ENCODE data around the gene AOC3. TPM values are rescaled to one million over a fixed set of nuclear protein-coding genes. Genes with fewer than 3 reads are reported as not detected.

AOC3 gene
- polyA plus RNA-seq, 2 of the 4 experiments (the other 2 are of a cell fraction) = 0.79 to 1.4 TPM

GRCh38 chr17:42845556-42845917 lies 5.5 kb upstream of the AOC3 start:
- WGBS (ENCODE audit: missing lambda C conversion rate) = 91% methylated on average over 12 of the region's 12 CpGs
- H3K27ac ChIP-seq = no peak overlapping the region
- no peak overlapping the region for H3K4me2 ChIP-seq
- CTCF ChIA-PET = interaction anchor here (0.9 to 20.4 kb wide), 16 partner anchors 8 to 271 kb away, joined by 3 to 372 read pairs (median 24); partner anchors contain the start of genes BECN1, PSME3 and RPL27
- FAIRE-seq = no peak
- POLR2A ChIA-PET = interaction anchor here (0.7 to 1.0 kb wide), 2 partner anchors 21 to 177 kb away, joined by 3 to 12 read pairs; partner anchors contain the start of genes BECN1 and VAT1
- no peak overlapping the region for H3K4me3 ChIP-seq
- TF ChIP-seq HOXA7 (CRISPR knock-in tag; IDR thresholded peaks at IDR 0.05) = no peak
- no peak for TF ChIP-seq RARB (CRISPR knock-in tag; IDR thresholded peaks at IDR 0.05)
- no peak for TF ChIP-seq NPAS2 (CRISPR knock-in tag; IDR thresholded peaks at IDR 0.05; ENCODE audit: borderline replicate concordance)
- TF ChIP-seq ESRRA (IDR thresholded peaks at IDR 0.05; ENCODE audit: borderline replicate concordance, low read length) = no peak
- TF ChIP-seq ATOH8 (CRISPR knock-in tag; IDR thresholded peaks at IDR 0.05; ENCODE audit: low read depth) = no peak
- TF ChIP-seq PBX3 (IDR thresholded peaks at IDR 0.05) = no peak
- TF ChIP-seq SMC3 (IDR thresholded peaks at IDR 0.05) = no peak
- no peak for TF ChIP-seq FOSB (CRISPR knock-in tag; IDR thresholded peaks at IDR 0.05)
- no peak for TF ChIP-seq JUNB (IDR thresholded peaks at IDR 0.05)
- no peak for ATAC-seq
- no peak for DNase-seq (ENCODE audit: low read depth in 1 of 2, low spot score in 1 of 2)
- no peaks in the 10 kb centered on the region for H3K9me3 ChIP-seq
- H3K4me1 ChIP-seq = no peaks in the 10 kb centered on the region

DNA sequence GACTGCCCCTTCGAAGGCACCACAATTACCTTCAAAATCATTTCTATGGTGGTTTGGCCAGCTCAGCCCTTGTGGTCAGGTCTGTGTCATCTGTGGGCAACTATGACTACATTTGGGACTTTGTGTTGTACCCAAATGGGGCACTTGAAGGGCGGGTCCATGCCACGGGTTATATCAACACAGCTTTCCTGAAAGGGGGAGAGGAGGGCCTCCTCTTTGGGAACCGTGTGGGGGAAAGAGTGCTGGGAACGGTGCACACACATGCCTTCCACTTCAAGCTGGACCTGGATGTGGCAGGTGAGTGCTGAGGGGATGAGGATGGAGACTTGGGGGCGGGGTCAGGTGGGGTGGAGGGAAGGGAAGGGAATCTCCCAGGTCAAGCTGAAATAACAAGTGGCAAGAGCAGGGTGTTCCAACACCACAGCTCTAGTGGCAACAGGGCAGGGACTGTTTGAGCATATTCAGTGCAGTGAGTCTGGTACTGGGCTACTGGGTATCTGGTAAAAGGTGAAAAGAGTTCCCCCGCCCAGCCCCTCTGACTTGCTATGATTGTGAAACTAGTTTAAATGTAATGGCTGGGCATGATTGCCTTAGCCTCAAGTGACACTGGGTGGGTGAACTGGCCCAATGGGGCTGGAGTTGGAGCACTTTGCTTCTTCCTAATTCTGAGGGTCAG lies 4.9 kb upstream of the AOC3 start:
- ChIA-PET CTCF (interaction anchor here (0.9 to 20.4 kb wide), 13 partner anchors 8 to 151 kb away, joined by 3 to 372 read pairs (median 33); partner anchors contain the start of genes BECN1, PSME3 and RPL27), POLR2A (interaction anchor here (0.7 to 1.0 kb wide), 2 partner anchors 22 to 176 kb away, joined by 3 to 12 read pairs; partner anchors contain the start of genes BECN1 and VAT1)
- Histone ChIP-seq H3K4me1 (no peaks in the 10 kb centered on the region), H3K9me3 (no peaks in the 10 kb centered on the region), H3K4me2 (no peak overlapping the region), H3K4me3 (no peak overlapping the region), H3K27ac (0 out of 6 replicates have a peak overlapping the region, but pooled peaks of 1 of the 2 experiments have one; percentile 2)
- no peak for ATAC-seq
- 91% methylated on average over 6 of the region's 7 CpGs for WGBS (ENCODE audit: missing lambda C conversion rate)
- no peak for DNase-seq (ENCODE audit: low read depth in 1 of 2, low spot score in 1 of 2)
- no peak for FAIRE-seq
- TF ChIP-seq POLR2AphosphoS2 (conservative IDR thresholded peaks at IDR 0.05; ENCODE audit: low read length) = no peak; the same call in 1 of the 2 replicates
- no peak for TF ChIP-seq RNF2 (IDR thresholded peaks at IDR 0.05; ENCODE audit: borderline replicate concordance, low read depth)
- no peak for TF ChIP-seq EP300 (IDR thresholded peaks at IDR 0.05)
- no peak for TF ChIP-seq NFE2L2 (conservative IDR thresholded peaks at IDR 0.05; ENCODE audit: low read length)
- TF ChIP-seq, protein P1, sequence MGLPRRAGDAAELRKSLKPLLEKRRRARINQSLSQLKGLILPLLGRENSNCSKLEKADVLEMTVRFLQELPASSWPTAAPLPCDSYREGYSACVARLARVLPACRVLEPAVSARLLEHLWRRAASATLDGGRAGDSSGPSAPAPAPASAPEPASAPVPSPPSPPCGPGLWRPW (IDR thresholded peaks at IDR 0.05) = no peak
- TF ChIP-seq, protein P2, sequence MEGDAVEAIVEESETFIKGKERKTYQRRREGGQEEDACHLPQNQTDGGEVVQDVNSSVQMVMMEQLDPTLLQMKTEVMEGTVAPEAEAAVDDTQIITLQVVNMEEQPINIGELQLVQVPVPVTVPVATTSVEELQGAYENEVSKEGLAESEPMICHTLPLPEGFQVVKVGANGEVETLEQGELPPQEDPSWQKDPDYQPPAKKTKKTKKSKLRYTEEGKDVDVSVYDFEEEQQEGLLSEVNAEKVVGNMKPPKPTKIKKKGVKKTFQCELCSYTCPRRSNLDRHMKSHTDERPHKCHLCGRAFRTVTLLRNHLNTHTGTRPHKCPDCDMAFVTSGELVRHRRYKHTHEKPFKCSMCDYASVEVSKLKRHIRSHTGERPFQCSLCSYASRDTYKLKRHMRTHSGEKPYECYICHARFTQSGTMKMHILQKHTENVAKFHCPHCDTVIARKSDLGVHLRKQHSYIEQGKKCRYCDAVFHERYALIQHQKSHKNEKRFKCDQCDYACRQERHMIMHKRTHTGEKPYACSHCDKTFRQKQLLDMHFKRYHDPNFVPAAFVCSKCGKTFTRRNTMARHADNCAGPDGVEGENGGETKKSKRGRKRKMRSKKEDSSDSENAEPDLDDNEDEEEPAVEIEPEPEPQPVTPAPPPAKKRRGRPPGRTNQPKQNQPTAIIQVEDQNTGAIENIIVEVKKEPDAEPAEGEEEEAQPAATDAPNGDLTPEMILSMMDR (IDR thresholded peaks at IDR 0.05) = no peak
- TF ChIP-seq CBX8 (IDR thresholded peaks at IDR 0.05) = no peak
- no peak for TF ChIP-seq HOXB13 (CRISPR knock-in tag; IDR thresholded peaks at IDR 0.05; ENCODE audit: low read depth)
- TF ChIP-seq CBX2 (IDR thresholded peaks at IDR 0.05; ENCODE audit: borderline replicate concordance, low read depth) = no peak
- TF ChIP-seq, protein P3, sequence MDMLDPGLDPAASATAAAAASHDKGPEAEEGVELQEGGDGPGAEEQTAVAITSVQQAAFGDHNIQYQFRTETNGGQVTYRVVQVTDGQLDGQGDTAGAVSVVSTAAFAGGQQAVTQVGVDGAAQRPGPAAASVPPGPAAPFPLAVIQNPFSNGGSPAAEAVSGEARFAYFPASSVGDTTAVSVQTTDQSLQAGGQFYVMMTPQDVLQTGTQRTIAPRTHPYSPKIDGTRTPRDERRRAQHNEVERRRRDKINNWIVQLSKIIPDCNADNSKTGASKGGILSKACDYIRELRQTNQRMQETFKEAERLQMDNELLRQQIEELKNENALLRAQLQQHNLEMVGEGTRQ (IDR thresholded peaks at IDR 0.05) = no peak
- no peak for TF ChIP-seq BHLHE40 (IDR thresholded peaks at IDR 0.05; ENCODE audit: low read depth, low read length)
- no peak for TF ChIP-seq HDAC2 (IDR thresholded peaks at IDR 0.05)
- no peak for TF ChIP-seq SMC3 (IDR thresholded peaks at IDR 0.05)
- TF ChIP-seq NPAS2 (CRISPR knock-in tag; IDR thresholded peaks at IDR 0.05; ENCODE audit: borderline replicate concordance) = no peak
